ENCODE measurements around the gene NXPH4. TPM values are rescaled to one million over a fixed set of nuclear protein-coding genes. Genes with fewer than 3 reads are reported as not detected.
A peak's percentile ranks its signal among the peaks of the same experiment; 100 is the strongest.

NXPH4 gene
- total RNA-seq, 1 experiment from 2014 or later, result 2.2 TPM

DNA sequence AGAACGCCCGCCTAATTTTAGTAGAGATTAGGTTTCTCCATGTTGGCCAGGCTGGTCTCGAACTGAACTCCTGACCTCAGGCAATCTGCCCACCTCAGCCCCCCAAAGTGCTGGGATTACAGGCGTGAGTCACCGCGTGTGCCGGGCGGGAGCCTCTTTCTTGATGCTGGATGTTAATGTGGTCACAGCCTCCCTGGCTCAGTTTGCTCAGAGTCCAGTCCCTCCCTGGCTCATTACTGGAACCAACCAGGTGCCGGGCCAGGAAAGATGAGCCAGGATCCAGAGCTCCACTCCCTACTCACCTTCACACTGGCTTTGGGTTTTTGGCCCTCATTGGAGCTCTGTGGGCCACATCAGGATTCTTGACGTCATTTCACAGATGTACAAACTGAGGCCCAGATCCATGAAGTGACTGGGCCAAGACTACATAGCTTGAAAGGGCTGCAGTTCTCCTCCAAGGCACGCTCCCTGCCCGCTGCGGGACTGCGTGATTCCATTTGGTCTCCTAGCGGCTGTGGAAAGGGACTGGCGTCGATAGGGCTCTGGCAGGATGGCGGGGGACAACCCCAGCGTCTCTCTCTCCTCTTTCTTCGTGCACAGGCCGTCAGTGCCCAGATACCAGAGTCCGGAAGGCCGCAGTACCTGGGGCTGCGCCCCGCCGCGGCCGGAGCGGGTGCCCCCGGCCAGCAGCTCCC is 7.8 kb downstream of the NXPH4 start:
- no peak for DNase-seq
- H3K4me3 ChIP-seq (ENCODE audit: insufficient read depth, low read depth, low read length), result no peak overlapping the region

DNA sequence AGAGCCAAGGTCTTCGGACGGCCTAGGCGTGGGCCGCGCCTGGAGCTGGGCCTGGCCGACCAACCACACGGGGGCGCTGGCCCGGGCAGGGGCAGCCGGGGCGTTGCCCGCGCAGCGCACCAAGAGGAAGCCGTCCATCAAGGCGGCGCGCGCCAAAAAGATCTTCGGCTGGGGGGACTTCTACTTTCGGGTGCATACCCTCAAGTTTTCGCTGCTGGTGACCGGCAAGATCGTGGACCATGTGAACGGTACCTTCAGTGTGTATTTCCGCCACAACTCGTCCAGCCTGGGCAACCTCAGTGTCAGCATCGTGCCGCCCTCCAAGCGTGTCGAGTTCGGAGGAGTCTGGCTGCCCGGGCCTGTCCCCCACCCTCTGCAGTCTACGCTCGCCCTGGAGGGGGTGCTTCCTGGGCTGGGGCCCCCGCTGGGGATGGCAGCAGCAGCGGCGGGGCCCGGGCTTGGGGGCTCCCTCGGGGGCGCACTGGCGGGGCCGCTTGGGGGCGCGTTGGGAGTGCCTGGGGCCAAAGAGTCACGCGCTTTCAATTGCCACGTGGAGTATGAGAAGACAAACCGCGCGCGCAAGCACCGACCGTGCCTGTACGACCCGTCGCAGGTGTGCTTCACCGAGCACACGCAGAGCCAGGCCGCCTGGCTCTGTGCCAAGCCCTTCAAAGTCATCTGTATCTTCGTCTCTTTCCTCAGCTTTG is 8.5 kb downstream of the NXPH4 start:
- Histone ChIP-seq H3K27me3 (ENCODE audit: control insufficient read depth, insufficient read depth, low read length) (peaks cover 72% of the 10 kb centered on the region), H3K36me3 (replicated peaks; ENCODE audit: control insufficient read depth, insufficient read depth, low read length) (no peaks in the 10 kb centered on the region), H3K4me3 (ENCODE audit: insufficient read depth, low read depth, low read length) (peak overlapping the region; percentile 13; the same call in 1 of the 2 replicates)
- peak; percentile 96 for DNase-seq

More for the DNA sequence above, 7.8 kb downstream of the NXPH4 start:
- Histone ChIP-seq H3K36me3 (replicated peaks; ENCODE audit: control insufficient read depth, insufficient read depth, low read length) (no peaks in the 10 kb centered on the region), H3K27me3 (ENCODE audit: control insufficient read depth, insufficient read depth, low read length) (peaks cover 79% of the 10 kb centered on the region)

DNA sequence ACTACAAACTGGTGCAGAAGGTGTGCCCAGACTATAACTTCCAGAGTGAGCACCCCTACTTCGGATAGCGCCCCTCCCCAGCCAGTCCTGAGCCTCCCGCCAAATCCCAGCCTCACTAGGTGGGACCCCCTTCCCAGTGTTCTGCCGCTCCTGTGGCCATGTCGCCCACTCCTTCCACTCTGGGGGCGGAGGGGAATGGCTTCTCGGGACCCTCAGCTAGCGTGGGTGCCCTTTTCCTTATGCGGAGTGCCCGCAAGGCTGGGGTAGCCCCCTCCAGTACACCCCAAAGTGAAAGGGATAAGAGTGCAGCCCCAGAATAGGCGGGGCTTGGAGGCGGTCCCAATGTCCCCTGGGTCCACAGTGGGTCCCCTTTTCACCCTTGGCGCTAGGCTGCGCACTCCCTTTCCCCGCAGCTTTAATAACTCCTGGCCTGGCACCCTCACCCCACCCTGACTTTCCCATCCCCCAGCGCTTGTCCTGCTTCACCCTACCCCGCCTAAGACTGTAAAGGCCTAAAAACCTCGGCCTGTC is 9.2 kb downstream of the NXPH4 start:
- H3K4me3 ChIP-seq (ENCODE audit: insufficient read depth, low read depth, low read length), result peak overlapping the region; percentile 13; the same call in 1 of the 2 replicates

GRCh38 chr12:57226588-57227314 is 10.2 kb downstream of the NXPH4 start:
- DNase-seq, result peak; percentile 91
- Histone ChIP-seq H3K4me3 (ENCODE audit: insufficient read depth, low read depth, low read length) (peak overlapping the region; percentile 48), H3K36me3 (replicated peaks; ENCODE audit: control insufficient read depth, insufficient read depth, low read length) (peaks cover 11% of the 10 kb centered on the region), H3K27me3 (ENCODE audit: control insufficient read depth, insufficient read depth, low read length) (peaks cover 57% of the 10 kb centered on the region)

More for the DNA sequence above, 9.2 kb downstream of the NXPH4 start:
- DNase-seq, result no peak
- Histone ChIP-seq H3K27me3 (ENCODE audit: control insufficient read depth, insufficient read depth, low read length) (peaks cover 67% of the 10 kb centered on the region), H3K36me3 (replicated peaks; ENCODE audit: control insufficient read depth, insufficient read depth, low read length) (peaks cover 1% of the 10 kb centered on the region)

DNA sequence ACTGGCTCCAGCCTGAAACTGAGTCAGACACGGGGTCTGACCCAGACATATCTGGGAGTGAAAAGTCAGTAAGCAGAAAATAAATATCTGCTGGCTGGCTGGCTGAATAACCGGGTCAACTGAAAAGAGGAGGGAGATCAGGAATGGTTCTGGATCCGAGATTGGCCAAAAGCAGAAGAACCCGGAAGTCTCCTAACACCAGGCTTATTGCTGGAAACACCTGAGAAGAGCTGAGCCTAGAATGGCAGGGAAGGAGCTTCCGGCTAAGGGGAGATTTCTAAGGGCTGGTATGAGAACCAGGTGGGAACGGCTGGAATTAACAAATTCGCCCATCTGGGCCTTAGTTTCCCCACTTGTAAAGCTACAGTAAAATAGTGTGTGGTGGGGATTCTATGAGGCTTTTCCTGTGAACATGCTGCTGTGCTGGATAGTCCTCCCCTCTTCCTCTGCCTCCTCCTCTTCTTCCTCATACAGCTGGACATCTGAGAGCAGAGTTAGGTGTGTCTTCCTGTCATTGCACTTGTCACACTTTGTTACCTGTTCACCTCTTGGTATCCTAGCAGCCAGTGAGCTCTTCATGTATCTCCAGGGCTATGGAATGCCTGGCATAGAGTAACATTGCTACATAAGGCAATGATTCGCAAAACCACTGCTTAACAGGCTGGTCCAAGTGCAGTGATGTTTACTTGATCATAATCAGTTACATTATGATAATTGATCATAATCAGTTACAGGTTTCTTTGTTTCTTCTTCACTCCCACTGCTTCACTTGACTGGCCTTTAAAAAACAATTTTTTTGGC is 10.9 kb downstream of the NXPH4 start:
- H3K27me3 ChIP-seq (ENCODE audit: control insufficient read depth, insufficient read depth, low read length), result peaks cover 49% of the 10 kb centered on the region
- DNase-seq, result no peak
- H3K4me3 ChIP-seq (ENCODE audit: insufficient read depth, low read depth, low read length), result peak overlapping the region; percentile 48

DNA sequence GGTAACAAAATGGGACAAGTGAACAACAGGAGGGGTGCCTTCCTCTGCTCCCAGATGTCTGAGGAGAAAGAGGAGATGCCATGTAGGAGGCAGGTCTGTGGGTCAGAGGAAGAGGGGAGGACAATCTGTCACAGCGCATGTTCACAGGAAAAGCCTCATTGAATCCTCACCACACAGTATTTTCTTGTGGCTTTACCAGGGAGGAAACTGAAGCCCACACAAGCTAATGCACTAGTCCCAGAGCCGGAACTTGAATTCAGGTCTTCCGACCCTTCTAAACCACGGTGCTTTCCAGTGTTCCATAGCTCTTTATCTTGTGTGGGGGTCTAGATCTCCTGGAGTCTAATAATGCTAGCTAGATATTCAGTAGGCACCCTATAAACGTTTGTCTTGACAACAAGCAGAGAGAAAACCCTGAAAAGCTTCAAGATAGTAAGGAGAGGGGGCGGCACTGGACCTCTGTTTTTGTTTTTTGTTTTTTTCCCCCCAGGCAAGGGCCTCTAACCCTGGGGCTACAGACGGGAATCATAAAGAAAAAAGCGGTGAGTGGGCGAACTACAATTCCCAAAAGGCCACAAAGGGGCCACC is 12.5 kb downstream of the NXPH4 start:
- peaks cover 34% of the 10 kb centered on the region for H3K36me3 ChIP-seq (replicated peaks; ENCODE audit: control insufficient read depth, insufficient read depth, low read length)
- peak overlapping the region; percentile 14 for H3K4me3 ChIP-seq (ENCODE audit: insufficient read depth, low read depth, low read length)
- peaks cover 33% of the 10 kb centered on the region for H3K27me3 ChIP-seq (ENCODE audit: control insufficient read depth, insufficient read depth, low read length)
- DNase-seq, result no peak

More for the DNA sequence above, 10.9 kb downstream of the NXPH4 start:
- H3K36me3 ChIP-seq (replicated peaks; ENCODE audit: control insufficient read depth, insufficient read depth, low read length), result peaks cover 18% of the 10 kb centered on the region

DNA sequence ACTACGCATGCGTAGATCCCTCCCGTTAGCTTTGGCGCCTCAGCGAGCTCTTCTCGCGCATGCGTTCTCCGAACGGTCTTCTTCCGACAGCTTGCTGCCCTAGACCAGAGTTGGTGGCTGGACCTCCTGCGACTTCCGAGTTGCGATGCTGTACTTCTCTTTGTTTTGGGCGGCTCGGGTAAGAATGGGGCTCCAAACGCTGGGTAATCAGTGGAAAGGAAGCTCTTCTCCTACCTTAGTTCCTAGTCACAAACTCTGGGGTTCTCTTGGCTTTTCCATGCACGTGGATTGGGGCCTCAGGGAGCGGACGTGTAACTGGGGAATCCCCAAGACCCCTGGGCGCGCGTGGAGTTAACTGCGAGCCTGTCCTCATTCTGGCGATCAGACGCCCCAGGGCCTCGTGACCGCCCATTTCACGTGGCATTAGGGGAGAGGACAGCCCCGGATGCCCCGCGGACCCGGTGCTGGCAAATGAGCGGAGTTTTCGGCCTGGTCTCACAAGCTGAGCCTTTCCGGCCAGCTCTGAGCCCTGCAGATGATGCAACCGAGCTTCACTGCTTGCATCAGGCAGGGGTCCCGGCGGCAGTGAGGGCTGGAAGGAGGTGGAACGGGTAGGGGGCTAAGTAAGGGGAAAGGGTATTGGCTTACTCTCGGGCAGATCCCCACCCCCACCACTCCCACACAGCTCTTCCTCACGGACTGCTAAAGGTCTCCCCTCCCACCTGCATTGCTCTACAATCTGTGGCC is 13.2 kb downstream of the NXPH4 start, which contains the start of gene SHMT2:
TSS of gene SHMT2 (plus strand) at position 78 of the 747 bp plus-strand sequence. CDS start at position 146, 68 bp downstream.
- H3K4me3 ChIP-seq (ENCODE audit: insufficient read depth, low read depth, low read length), result peak within 1 kb of the TSS; percentile 76
- peak; percentile 98 for DNase-seq
- peaks cover 26% of the 10 kb centered on the region for H3K27me3 ChIP-seq (ENCODE audit: control insufficient read depth, insufficient read depth, low read length)
- H3K36me3 ChIP-seq (replicated peaks; ENCODE audit: control insufficient read depth, insufficient read depth, low read length), result peaks cover 34% of the 10 kb centered on the region

- DNase-seq, result no peak
- Histone ChIP-seq H3K4me3 (ENCODE audit: insufficient read depth, low read depth, low read length) (peak overlapping the region; percentile 76), H3K27me3 (ENCODE audit: control insufficient read depth, insufficient read depth, low read length) (peaks cover 25% of the 10 kb centered on the region)
Measured at GRCh38 chr12:57230381-57231155, 14.0 kb downstream of the NXPH4 start.

GRCh38 chr12:57231276-57232021 is 14.9 kb downstream of the NXPH4 start:
- no peak for DNase-seq
- Histone ChIP-seq H3K27me3 (ENCODE audit: control insufficient read depth, insufficient read depth, low read length) (peaks cover 25% of the 10 kb centered on the region), H3K36me3 (replicated peaks; ENCODE audit: control insufficient read depth, insufficient read depth, low read length) (peaks cover 34% of the 10 kb centered on the region), H3K4me3 (ENCODE audit: insufficient read depth, low read depth, low read length) (no peak overlapping the region; the same call in 1 of the 2 replicates)

More at GRCh38 chr12:57230381-57231155, 14.0 kb downstream of the NXPH4 start:
- peaks cover 34% of the 10 kb centered on the region for H3K36me3 ChIP-seq (replicated peaks; ENCODE audit: control insufficient read depth, insufficient read depth, low read length)

DNA sequence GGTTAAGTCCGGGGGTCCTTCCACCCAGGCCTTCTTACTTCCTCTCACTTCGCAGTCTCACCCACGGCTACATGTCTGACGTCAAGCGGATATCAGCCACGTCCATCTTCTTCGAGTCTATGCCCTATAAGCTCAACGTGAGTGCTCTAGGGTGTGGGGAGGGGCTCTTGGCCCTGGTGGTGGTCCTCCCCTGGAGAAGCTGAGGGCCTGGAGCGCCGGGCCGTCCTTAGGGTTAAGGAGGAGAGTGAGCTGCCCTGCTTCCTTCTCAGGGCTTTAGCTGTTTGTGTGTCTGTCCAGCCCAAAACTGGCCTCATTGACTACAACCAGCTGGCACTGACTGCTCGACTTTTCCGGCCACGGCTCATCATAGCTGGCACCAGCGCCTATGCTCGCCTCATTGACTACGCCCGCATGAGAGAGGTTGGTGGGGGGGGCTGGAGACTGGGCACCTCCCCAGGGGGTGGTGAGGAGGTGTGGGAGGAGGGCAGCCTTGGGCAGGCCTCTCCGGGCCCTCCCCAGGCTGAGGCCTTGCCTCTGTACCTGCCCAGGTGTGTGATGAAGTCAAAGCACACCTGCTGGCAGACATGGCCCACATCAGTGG is 15.7 kb downstream of the NXPH4 start:
- no peak overlapping the region for H3K4me3 ChIP-seq (ENCODE audit: insufficient read depth, low read depth, low read length)
- peaks cover 29% of the 10 kb centered on the region for H3K27me3 ChIP-seq (ENCODE audit: control insufficient read depth, insufficient read depth, low read length)
- peaks cover 34% of the 10 kb centered on the region for H3K36me3 ChIP-seq (replicated peaks; ENCODE audit: control insufficient read depth, insufficient read depth, low read length)
- peak; percentile 26 for DNase-seq

DNA sequence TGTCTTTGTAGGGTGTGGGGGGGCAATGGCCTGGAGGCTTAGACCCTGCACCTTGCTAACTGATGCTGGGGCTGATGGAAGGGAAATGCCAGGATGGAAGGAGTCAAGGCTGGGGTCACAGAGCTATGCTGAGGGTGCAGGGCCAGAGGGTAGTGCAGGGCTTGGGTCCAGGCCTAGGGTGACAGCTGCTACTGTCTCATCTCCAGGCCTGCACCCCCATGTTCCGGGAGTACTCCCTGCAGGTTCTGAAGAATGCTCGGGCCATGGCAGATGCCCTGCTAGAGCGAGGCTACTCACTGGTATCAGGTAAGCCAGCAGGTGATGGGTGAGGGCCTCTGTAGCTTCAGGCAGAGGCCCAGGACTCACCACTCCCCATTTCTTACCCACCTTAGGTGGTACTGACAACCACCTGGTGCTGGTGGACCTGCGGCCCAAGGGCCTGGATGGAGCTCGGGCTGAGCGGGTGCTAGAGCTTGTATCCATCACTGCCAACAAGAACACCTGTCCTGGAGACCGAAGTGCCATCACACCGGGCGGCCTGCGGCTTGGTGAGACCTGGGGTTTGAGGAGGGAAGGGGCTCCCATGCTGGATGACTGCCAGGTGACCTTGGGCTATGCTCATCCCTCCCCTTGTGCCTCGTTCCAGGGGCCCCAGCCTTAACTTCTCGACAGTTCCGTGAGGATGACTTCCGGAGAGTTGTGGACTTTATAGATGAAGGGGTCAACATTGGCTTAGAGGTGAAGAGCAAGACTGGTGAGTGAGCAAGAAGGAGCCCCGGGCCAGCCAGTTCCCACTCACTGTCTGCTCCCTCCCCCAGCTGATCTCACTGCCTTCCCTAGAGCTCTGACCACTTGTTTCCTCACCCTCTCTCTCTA is 17.0 kb downstream of the NXPH4 start:
- peaks cover 37% of the 10 kb centered on the region for H3K27me3 ChIP-seq (ENCODE audit: control insufficient read depth, insufficient read depth, low read length)
- no peak overlapping the region for H3K4me3 ChIP-seq (ENCODE audit: insufficient read depth, low read depth, low read length)
- peak; percentile 13 for DNase-seq
- peaks cover 34% of the 10 kb centered on the region for H3K36me3 ChIP-seq (replicated peaks; ENCODE audit: control insufficient read depth, insufficient read depth, low read length)

Measured in H7 (cell line).